ENCODE data around the gene ZNF232. TPM values are rescaled to one million over a fixed set of nuclear protein-coding genes. Genes with fewer than 3 reads are reported as not detected.
"Not testable (repeated sequence)": the region's sequence is repeated elsewhere in the genome, so short reads cannot be mapped to it uniquely, and the experiment has no call there.

ZNF232 gene
- polyA plus RNA-seq, 3 donors, result 21.1 to 25.2 (median 21.5) TPM

GRCh38 chr17:5130261-5130660 lies 18.6 kb upstream of the ZNF232 start:
- not testable (repeated sequence) for DNase-seq (ENCODE audit: low read depth in 3 of 3, low spot score in 2 of 3)

DNA sequence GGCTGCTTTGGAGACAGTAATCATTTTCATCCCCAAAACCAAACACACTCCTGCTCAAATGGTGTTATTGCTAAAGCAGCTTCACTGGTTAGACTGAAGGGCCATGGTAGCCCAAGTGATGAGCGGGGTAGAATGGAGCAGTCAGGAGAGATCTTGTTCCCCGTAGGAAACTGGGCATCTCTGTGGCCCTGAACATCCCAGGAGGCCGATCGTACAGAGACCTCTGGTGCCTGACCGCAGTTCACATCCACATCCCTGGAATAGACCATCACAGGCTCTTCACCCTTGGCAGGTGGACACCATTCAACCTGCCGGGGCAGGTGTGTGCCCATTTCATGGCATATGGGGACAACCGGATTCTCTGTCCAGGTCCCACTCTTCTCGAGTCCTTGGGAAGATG lies 18.1 kb upstream of the ZNF232 start:
- not testable (repeated sequence) for DNase-seq (ENCODE audit: low read depth in 3 of 3, low spot score in 2 of 3)

GRCh38 chr17:5128905-5129535 lies 17.3 kb upstream of the ZNF232 start:
- DNase-seq (ENCODE audit: low read depth in 3 of 3, low spot score in 2 of 3), result no peak

DNA sequence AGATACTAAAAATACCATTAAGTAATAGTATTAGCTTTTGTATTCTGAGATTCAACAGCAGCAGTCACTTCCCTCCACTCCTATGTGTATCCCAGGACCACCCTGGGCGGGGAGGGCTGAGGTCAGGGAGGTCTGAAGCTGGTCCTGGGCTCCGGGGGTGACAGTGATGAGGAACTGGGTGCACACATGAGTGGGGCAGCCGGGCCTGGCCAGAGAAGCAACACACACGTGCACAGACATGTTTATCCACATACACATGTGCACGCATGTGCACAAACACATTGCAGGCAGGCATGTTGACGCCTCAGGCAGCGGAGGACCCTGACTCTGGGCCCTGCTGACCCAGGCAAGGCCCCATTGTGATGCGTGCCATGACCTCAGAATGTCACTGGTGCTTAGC lies 16.7 kb upstream of the ZNF232 start:
- DNase-seq (ENCODE audit: low read depth in 3 of 3, low spot score in 2 of 3), result not testable (repeated sequence)

GRCh38 chr17:5127910-5128309 lies 16.2 kb upstream of the ZNF232 start:
- no peak for DNase-seq (ENCODE audit: low read depth in 3 of 3, low spot score in 2 of 3)

GRCh38 chr17:5126719-5127488 lies 15.2 kb upstream of the ZNF232 start:
- DNase-seq (ENCODE audit: low read depth in 3 of 3, low spot score in 2 of 3), result no peak

- not testable (repeated sequence) for DNase-seq (ENCODE audit: low read depth in 3 of 3, low spot score in 2 of 3)
These were observed 13.2 kb upstream of the ZNF232 start for GRCh38 chr17:5124896-5125295.

- DNase-seq (ENCODE audit: low read depth in 3 of 3, low spot score in 2 of 3), result not testable (repeated sequence)
These were observed 12.6 kb upstream of the ZNF232 start for GRCh38 chr17:5124125-5124760.

- DNase-seq (ENCODE audit: low read depth in 3 of 3, low spot score in 2 of 3), result no peak
These were observed 11.9 kb upstream of the ZNF232 start for GRCh38 chr17:5123343-5124124.

- DNase-seq (ENCODE audit: low read depth in 3 of 3, low spot score in 2 of 3), result no peak
These were observed 11.1 kb upstream of the ZNF232 start for GRCh38 chr17:5122586-5123342.

GRCh38 chr17:5122056-5122455 lies 10.4 kb upstream of the ZNF232 start:
- DNase-seq (ENCODE audit: low read depth in 3 of 3, low spot score in 2 of 3), result not testable (repeated sequence)

GRCh38 chr17:5121186-5121841 lies 9.6 kb upstream of the ZNF232 start:
- no peak for DNase-seq (ENCODE audit: low read depth in 3 of 3, low spot score in 2 of 3)

- not testable (repeated sequence) for DNase-seq (ENCODE audit: low read depth in 3 of 3, low spot score in 2 of 3)
These were observed 8.9 kb upstream of the ZNF232 start for GRCh38 chr17:5120436-5121185.

DNA sequence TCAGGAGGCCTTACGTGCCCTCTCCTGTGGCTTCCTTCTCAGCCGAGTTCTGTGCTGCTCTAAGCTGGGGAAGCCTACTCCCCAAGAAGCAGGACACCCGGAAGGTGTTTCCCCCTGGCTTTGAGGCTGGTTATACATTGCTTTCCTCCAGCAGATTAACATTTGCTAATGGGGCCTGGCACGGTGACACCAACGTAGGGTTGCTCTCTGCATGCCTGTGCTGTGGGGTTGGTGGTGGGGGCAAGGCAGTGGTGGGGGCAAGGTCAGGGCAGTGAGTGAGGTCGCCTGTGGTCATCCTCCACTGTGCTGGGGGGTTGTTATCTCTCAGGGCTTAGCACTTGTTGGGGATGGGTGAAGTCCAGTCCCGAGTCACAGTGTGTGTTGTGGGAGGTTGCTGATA lies 8.4 kb upstream of the ZNF232 start:
- no peak for DNase-seq (ENCODE audit: low read depth in 3 of 3, low spot score in 2 of 3)

DNA sequence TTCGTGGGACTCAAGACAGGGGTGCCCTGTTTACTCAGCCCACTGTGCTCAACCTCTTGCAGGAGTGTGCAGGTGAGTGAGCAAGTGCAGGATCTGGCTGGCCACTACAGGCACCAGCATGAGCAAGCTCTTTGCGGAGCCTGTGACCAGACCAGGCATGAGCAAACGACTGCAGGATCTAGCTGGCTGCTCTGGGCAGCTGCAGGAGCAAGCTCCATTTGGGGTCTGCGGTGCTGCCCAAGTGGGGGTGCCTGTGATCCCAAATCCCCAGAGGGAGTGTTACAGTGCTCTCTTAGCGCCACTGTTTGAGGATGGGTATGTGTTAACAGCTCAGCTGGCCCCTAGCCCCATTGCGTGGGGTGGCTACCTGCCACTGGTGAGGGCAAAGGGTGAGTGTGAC lies 6.5 kb upstream of the ZNF232 start:
- no peak for DNase-seq (ENCODE audit: low read depth in 3 of 3, low spot score in 2 of 3)

- no peak for DNase-seq (ENCODE audit: low read depth in 3 of 3, low spot score in 2 of 3)
These were observed 4.3 kb upstream of the ZNF232 start, which contains the start of gene USP6 for GRCh38 chr17:5115673-5116651. Gene USP6 (plus strand): TSS chr17:5116032. CDS start chr17:5130368, 14,336 bp downstream.

GRCh38 chr17:5110816-5111215 lies 862 bp downstream of the ZNF232 start:
- DNase-seq (ENCODE audit: low read depth in 3 of 3, low spot score in 2 of 3), result no peak

- DNase-seq (ENCODE audit: low read depth in 3 of 3, low spot score in 2 of 3), result no peak
These were observed 10.8 kb downstream of the ZNF232 start for GRCh38 chr17:5100832-5101231.
